ENCODE measurements around the gene HECTD4. TPM values are rescaled to one million over a fixed set of nuclear protein-coding genes. Genes with fewer than 3 reads are reported as not detected.
A peak's percentile ranks its signal among the peaks of the same experiment; 100 is the strongest.

Gene HECTD4
- total RNA-seq, 4 donors from 2014 or later, result 15.9 to 72.9 (median 45.2) TPM

GRCh38 chr12:112299704-112300103 is 82.5 kb downstream of the HECTD4 start:
- TF ChIP-seq, protein P1, sequence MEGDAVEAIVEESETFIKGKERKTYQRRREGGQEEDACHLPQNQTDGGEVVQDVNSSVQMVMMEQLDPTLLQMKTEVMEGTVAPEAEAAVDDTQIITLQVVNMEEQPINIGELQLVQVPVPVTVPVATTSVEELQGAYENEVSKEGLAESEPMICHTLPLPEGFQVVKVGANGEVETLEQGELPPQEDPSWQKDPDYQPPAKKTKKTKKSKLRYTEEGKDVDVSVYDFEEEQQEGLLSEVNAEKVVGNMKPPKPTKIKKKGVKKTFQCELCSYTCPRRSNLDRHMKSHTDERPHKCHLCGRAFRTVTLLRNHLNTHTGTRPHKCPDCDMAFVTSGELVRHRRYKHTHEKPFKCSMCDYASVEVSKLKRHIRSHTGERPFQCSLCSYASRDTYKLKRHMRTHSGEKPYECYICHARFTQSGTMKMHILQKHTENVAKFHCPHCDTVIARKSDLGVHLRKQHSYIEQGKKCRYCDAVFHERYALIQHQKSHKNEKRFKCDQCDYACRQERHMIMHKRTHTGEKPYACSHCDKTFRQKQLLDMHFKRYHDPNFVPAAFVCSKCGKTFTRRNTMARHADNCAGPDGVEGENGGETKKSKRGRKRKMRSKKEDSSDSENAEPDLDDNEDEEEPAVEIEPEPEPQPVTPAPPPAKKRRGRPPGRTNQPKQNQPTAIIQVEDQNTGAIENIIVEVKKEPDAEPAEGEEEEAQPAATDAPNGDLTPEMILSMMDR (IDR thresholded peaks at IDR 0.05), result no peak
- no peak for TF ChIP-seq POLR2A (IDR thresholded peaks at IDR 0.05)
- intact Hi-C loops (cut with DNase I; ENCODE audit: low total_unique reads), result no loop called here
- H3K9me3 ChIP-seq, result no peaks in the 10 kb centered on the region
- H3K36me3 ChIP-seq, result no peaks in the 10 kb centered on the region
- H3K27ac ChIP-seq, result no peak overlapping the region
- H3K4me1 ChIP-seq, result no peaks in the 10 kb centered on the region
- H3K4me3 ChIP-seq, result no peak overlapping the region
- no peaks in the 10 kb centered on the region for H3K27me3 ChIP-seq
- DNase-seq, result no peak

- Histone ChIP-seq H3K4me1 (no peaks in the 10 kb centered on the region), H3K4me3 (no peak overlapping the region), H3K27ac (no peak overlapping the region), H3K9me3 (no peaks in the 10 kb centered on the region), H3K27me3 (no peaks in the 10 kb centered on the region), H3K36me3 (no peaks in the 10 kb centered on the region)
- DNase-seq, result no peak
- intact Hi-C loops (cut with DNase I; ENCODE audit: low total_unique reads), result no loop called here
- TF ChIP-seq, protein P1 (IDR thresholded peaks at IDR 0.05), result no peak
- no peak for TF ChIP-seq POLR2A (IDR thresholded peaks at IDR 0.05)
These were observed 85.0 kb downstream of the HECTD4 start for GRCh38 chr12:112297188-112297587.

DNA sequence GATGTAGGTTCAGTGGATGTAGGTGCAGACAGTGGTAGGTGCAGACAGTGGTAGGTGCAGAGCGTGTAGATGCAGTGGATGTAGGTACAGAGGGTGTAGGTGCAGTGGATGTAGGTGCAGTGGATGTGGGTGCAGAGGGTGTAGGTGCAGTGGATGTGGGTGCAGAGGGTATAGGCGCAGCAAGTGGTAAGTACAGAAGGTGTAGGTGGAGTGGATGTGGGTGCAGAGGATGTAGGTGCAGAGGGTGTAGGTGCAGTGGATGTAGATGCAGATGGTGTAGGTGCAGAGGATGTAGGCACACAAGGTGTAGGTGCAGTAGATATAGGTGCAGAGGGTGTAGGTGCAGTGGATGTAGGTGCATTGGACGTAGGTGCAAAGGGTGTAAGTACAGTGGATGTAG is 86.0 kb downstream of the HECTD4 start:
- no peak for DNase-seq
- H3K9me3 ChIP-seq, result no peaks in the 10 kb centered on the region
- H3K27me3 ChIP-seq, result no peaks in the 10 kb centered on the region
- intact Hi-C loops (cut with DNase I; ENCODE audit: low total_unique reads), result no loop called here
- no peak overlapping the region for H3K27ac ChIP-seq
- no peak overlapping the region for H3K4me3 ChIP-seq
- no peaks in the 10 kb centered on the region for H3K36me3 ChIP-seq
- TF ChIP-seq, protein P1 (IDR thresholded peaks at IDR 0.05), result no peak
- no peak for TF ChIP-seq POLR2A (IDR thresholded peaks at IDR 0.05)
- H3K4me1 ChIP-seq, result no peaks in the 10 kb centered on the region

DNA sequence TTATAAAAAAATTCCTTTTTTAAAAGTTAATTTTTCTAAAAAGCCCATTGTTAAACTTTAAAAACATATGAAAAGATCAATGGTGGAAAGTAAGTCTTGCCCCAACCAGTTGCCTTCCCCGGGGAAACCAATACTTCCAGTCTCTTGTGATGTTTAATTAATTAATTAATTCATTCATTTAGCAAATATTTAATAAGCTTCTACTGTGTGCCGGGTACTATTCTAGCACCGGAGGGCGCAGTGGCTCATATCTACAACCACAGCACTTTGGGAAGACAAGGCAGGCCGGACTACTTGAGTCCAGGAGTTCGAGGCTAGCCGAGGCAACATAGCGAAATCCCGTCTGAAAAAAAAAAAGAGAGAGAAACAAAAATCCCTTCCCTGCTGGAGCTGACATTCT is 87.4 kb downstream of the HECTD4 start:
- no peaks in the 10 kb centered on the region for H3K4me1 ChIP-seq
- no peak overlapping the region for H3K4me3 ChIP-seq
- TF ChIP-seq POLR2A (IDR thresholded peaks at IDR 0.05), result no peak
- TF ChIP-seq, protein P1 (IDR thresholded peaks at IDR 0.05), result peak in 1 of 4 experiments; percentile 4
- DNase-seq, result no peak
- intact Hi-C loops (cut with DNase I; ENCODE audit: low total_unique reads), result no loop called here
- no peaks in the 10 kb centered on the region for H3K36me3 ChIP-seq
- no peaks in the 10 kb centered on the region for H3K27me3 ChIP-seq
- no peaks in the 10 kb centered on the region for H3K9me3 ChIP-seq
- H3K27ac ChIP-seq, result no peak overlapping the region

DNA sequence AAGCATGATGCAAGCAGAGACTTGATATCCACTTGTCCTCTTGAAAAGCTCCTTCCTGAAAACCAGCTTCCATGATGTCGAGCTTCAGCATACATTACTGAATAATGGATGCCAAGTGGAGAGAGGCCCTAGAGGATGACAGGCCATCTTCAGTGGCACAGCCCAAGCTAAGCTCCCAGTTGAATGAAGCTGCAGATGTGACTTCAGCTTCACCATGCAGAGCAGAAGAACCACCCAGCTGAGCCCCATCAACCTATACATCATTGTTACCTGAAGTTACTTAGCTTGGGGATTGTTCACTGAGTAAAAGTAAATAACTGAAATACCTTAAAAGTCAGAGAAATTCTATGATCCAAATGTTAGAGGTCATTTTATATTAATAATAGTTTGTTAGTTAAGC is 93.6 kb downstream of the HECTD4 start:
- Histone ChIP-seq H3K27ac (no peak overlapping the region), H3K4me3 (no peak overlapping the region), H3K27me3 (no peaks in the 10 kb centered on the region), H3K4me1 (no peaks in the 10 kb centered on the region), H3K36me3 (no peaks in the 10 kb centered on the region), H3K9me3 (no peaks in the 10 kb centered on the region)
- intact Hi-C loops (cut with DNase I; ENCODE audit: low total_unique reads), result no loop called here
- DNase-seq, result no peak
- no peak for TF ChIP-seq POLR2A (IDR thresholded peaks at IDR 0.05)
- TF ChIP-seq, protein P1 (IDR thresholded peaks at IDR 0.05), result no peak
